Ascending aorta (tissue), 2 donors: ENCODE data around the gene ULK4. TPM values are rescaled to one million over a fixed set of nuclear protein-coding genes. Genes with fewer than 3 reads are reported as not detected.

Source experiments
- DNase-seq, 2 donors: peaks; one replicate each; pipeline ENCODE4 v3.0.0-alpha.2; 2019; ENCODE audit warnings: low spot score in 2 of 2
- H3K27ac ChIP-seq, 2 donors: fragments of 200-600 bp; sonication (generic); one replicate each; pipeline ENCODE4 v1.5.1; 2016 to 2017; ENCODE audit warnings: mild to moderate bottlenecking in 1 of 2
- H3K27me3 ChIP-seq: fragments of 200-600 bp; sonication (generic); one replicate; pipeline ENCODE4 v1.5.1; 2017
- H3K36me3 ChIP-seq, 2 donors: fragments of 200-600 bp; sonication (generic); one replicate each; pipeline ENCODE4 v1.5.1; 2016
- H3K4me1 ChIP-seq, 2 donors: fragments of 200-600 bp; sonication (generic); one replicate each; pipeline ENCODE4 v1.5.1; 2016 to 2017; ENCODE audit warnings: mild to moderate bottlenecking in 1 of 2
- H3K4me3 ChIP-seq, 2 donors: fragments of 200-600 bp; sonication (generic); one replicate each; pipeline ENCODE4 v1.5.1; 2016 to 2017; ENCODE audit warnings: mild to moderate bottlenecking in 1 of 2
- H3K9me3 ChIP-seq, 2 donors: fragments of 200-600 bp; sonication (generic); one replicate each; pipeline ENCODE4 v1.5.1; 2016
- CTCF ChIP-seq, 3 experiments: fragments of 200-600 bp in 2 of 3; fragments of 450-650 bp in 1 of 3; sonication (generic) in 2 of 3; IDR thresholded peaks; one replicate each; pipeline ENCODE4 v1.5.1; 2016 to 2019; ENCODE audit warnings: antibody characterized with exemption in 3 of 3, mild to moderate bottlenecking in 1 of 3, moderate library complexity in 1 of 3
- intact Hi-C: fragments of 100-400 bp; cut with DNase I; formaldehyde crosslinking; loops from one replicate; pipeline ENCODE4 v1.15.1; 2023
- total RNA-seq: library from RNA; depleted of rRNA; stranded (reverse); fragments of >200 nt; gene quantifications from one replicate; pipeline ENCODE4 v1.1.0, GENCODE V29; 2016

The ULK4 gene
- total RNA-seq, 1 donor from 2014 or later: 4.2 TPM

- H3K9me3 ChIP-seq: no peaks in the 10 kb centered on the region
- peaks cover 33 to 64% of the 10 kb centered on the region in 2 donors for H3K36me3 ChIP-seq
- no peak overlapping the region for H3K4me3 ChIP-seq
- no peak for TF ChIP-seq CTCF (IDR thresholded peaks at IDR 0.05)
- no peaks in the 10 kb centered on the region for H3K27me3 ChIP-seq
- intact Hi-C loops: no loop called here
- no peak overlapping the region for H3K27ac ChIP-seq
- H3K4me1 ChIP-seq: no peaks in the 10 kb centered on the region
- no peak for DNase-seq
Measured at GRCh38 chr3:41241161-41241560, 720.7 kb downstream of the ULK4 start.

- H3K27ac ChIP-seq: no peak overlapping the region
- H3K4me1 ChIP-seq: peaks cover 0 to 8% of the 10 kb centered on the region in 2 donors
- H3K36me3 ChIP-seq: peaks cover 42 to 72% of the 10 kb centered on the region in 2 donors
- H3K9me3 ChIP-seq: no peaks in the 10 kb centered on the region
- H3K27me3 ChIP-seq: no peaks in the 10 kb centered on the region
- no peak for DNase-seq
- H3K4me3 ChIP-seq: no peak overlapping the region
- TF ChIP-seq CTCF (IDR thresholded peaks at IDR 0.05): no peak
- intact Hi-C loops: loop anchor here (5.0 kb wide), 1 partner anchor 37 kb away; no protein-coding TSS in a partner anchor
Measured at GRCh38 chr3:41239587-41239986, 722.3 kb downstream of the ULK4 start.

GRCh38 chr3:41237907-41238306 lies 724.0 kb downstream of the ULK4 start:
- Histone ChIP-seq H3K27ac (no peak overlapping the region), H3K9me3 (no peaks in the 10 kb centered on the region), H3K36me3 (peaks cover 57 to 89% of the 10 kb centered on the region in 2 donors), H3K4me3 (no peak overlapping the region), H3K4me1 (peaks cover 0 to 12% of the 10 kb centered on the region in 2 donors), H3K27me3 (no peaks in the 10 kb centered on the region)
- intact Hi-C loops: loop anchor here (5.0 kb wide), 1 partner anchor 36 kb away; no protein-coding TSS in a partner anchor
- TF ChIP-seq CTCF (IDR thresholded peaks at IDR 0.05): no peak
- no peak for DNase-seq

- DNase-seq: no peak
- H3K36me3 ChIP-seq: peaks cover 60 to 82% of the 10 kb centered on the region in 2 donors
- no peak overlapping the region for H3K27ac ChIP-seq
- H3K4me3 ChIP-seq: no peak overlapping the region
- no peaks in the 10 kb centered on the region for H3K27me3 ChIP-seq
- peaks cover 0 to 12% of the 10 kb centered on the region in 2 donors for H3K4me1 ChIP-seq
- TF ChIP-seq CTCF (IDR thresholded peaks at IDR 0.05): no peak
- intact Hi-C loops: loop anchor here (5.0 kb wide), 1 partner anchor 34 kb away; no protein-coding TSS in a partner anchor
- no peaks in the 10 kb centered on the region for H3K9me3 ChIP-seq
Measured at GRCh38 chr3:41236228-41236627, 725.7 kb downstream of the ULK4 start.

GRCh38 chr3:41234823-41235721 lies 726.8 kb downstream of the ULK4 start:
- no peaks in the 10 kb centered on the region for H3K27me3 ChIP-seq
- no peaks in the 10 kb centered on the region for H3K9me3 ChIP-seq
- no peak for DNase-seq
- H3K4me1 ChIP-seq: peaks cover 0 to 12% of the 10 kb centered on the region in 2 donors
- H3K4me3 ChIP-seq: no peak overlapping the region
- H3K36me3 ChIP-seq: peaks cover 63 to 79% of the 10 kb centered on the region in 2 donors
- no peak for TF ChIP-seq CTCF (IDR thresholded peaks at IDR 0.05)
- intact Hi-C loops: loop anchor here (5.0 kb wide), 1 partner anchor 33 kb away; no protein-coding TSS in a partner anchor
- peak overlapping the region; percentile 14 to 28 for H3K27ac ChIP-seq
